HEK293T (cell line): ENCODE data around the gene CDK13.
"Not testable (repeated sequence)": the region's sequence is repeated elsewhere in the genome, so short reads cannot be mapped to it uniquely, and the experiment has no call there.

ENCODE experiments used
- ARNT ChIP-seq: fragments of 450-650 bp; IDR thresholded peaks from 2 replicates; pipeline ENCODE4 v1.6.1; 2017; ENCODE audit warnings: mild to moderate bottlenecking
- BHLHE40 ChIP-seq: fragments of 450-650 bp; IDR thresholded peaks from 2 replicates; pipeline ENCODE4 v1.6.1; 2016; ENCODE audit warnings: mild to moderate bottlenecking, moderate library complexity, borderline replicate concordance
- CTBP1 ChIP-seq: fragments of 450-650 bp; IDR thresholded peaks from 2 replicates; pipeline ENCODE4 v1.6.1; 2016; ENCODE audit warnings: borderline replicate concordance
- ELF4 ChIP-seq: fragments of 450-650 bp; IDR thresholded peaks from 2 replicates; pipeline ENCODE4 v1.6.1; 2017; ENCODE audit warnings: antibody characterized with exemption
- FOXA1 ChIP-seq: fragments of 450-650 bp; IDR thresholded peaks from 2 replicates; pipeline ENCODE4 v1.6.1; 2016; ENCODE audit warnings: mild to moderate bottlenecking
- FOXK2 ChIP-seq: fragments of 450-650 bp; IDR thresholded peaks from 2 replicates; pipeline ENCODE4 v1.6.1; 2016; ENCODE audit warnings: mild to moderate bottlenecking
- FOXM1 ChIP-seq: fragments of 450-650 bp; IDR thresholded peaks from 2 replicates; pipeline ENCODE4 v1.6.1; 2017; ENCODE audit warnings: mild to moderate bottlenecking, borderline replicate concordance
- HDGF ChIP-seq: fragments of 450-650 bp; IDR thresholded peaks from 2 replicates; pipeline ENCODE4 v1.6.1; 2017; ENCODE audit warnings: antibody characterized with exemption, borderline replicate concordance
- NFRKB ChIP-seq: fragments of 450-650 bp; IDR thresholded peaks from 2 replicates; pipeline ENCODE4 v1.6.1; 2016; ENCODE audit warnings: mild to moderate bottlenecking, moderate library complexity
- PKNOX1 ChIP-seq: fragments of 450-650 bp; IDR thresholded peaks from 2 replicates; pipeline ENCODE4 v1.6.1; 2016
- SP1 ChIP-seq: fragments of 450-650 bp; IDR thresholded peaks from 2 replicates; pipeline ENCODE4 v1.6.1; 2017
- SUZ12 ChIP-seq: fragments of 450-650 bp; IDR thresholded peaks from 2 replicates; pipeline ENCODE4 v1.6.1; 2016; ENCODE audit warnings: mild to moderate bottlenecking
- TARDBP ChIP-seq: fragments of 450-650 bp; IDR thresholded peaks from 2 replicates; pipeline ENCODE4 v1.6.1; 2016
- ZNF384 ChIP-seq: fragments of 450-650 bp; IDR thresholded peaks from 2 replicates; pipeline ENCODE4 v1.6.1; 2016

GRCh38 chr7:40141916-40142315 lies 191.9 kb downstream of the CDK13 start:
- TF ChIP-seq PKNOX1, FOXM1, TARDBP, SP1, ELF4, BHLHE40, HDGF, FOXA1, ARNT, FOXK2, ZNF384, NFRKB, SUZ12, CTBP1: not testable (repeated sequence)
